NCI-H2196 (cell line): ENCODE data around the gene POLG2.
"Not testable (repeated sequence)": the region's sequence is repeated elsewhere in the genome, so short reads cannot be mapped to it uniquely, and the experiment has no call there.

ENCODE experiments used
- DNase-seq: peaks from one replicate; lab custom pipeline; 2025; ENCODE audit not compliant: unreplicated experiment; lab: John Stamatoyannopoulos, UW

The POLG2 gene

GRCh38 chr17:64506201-64506575 lies 9.3 kb upstream of the POLG2 start, which contains the start of gene DDX5:
Gene DDX5 (minus strand): TSS chr17:64506289. CDS start chr17:64506119, 170 bp downstream.
- DNase-seq, result peak; percentile 96

DNA sequence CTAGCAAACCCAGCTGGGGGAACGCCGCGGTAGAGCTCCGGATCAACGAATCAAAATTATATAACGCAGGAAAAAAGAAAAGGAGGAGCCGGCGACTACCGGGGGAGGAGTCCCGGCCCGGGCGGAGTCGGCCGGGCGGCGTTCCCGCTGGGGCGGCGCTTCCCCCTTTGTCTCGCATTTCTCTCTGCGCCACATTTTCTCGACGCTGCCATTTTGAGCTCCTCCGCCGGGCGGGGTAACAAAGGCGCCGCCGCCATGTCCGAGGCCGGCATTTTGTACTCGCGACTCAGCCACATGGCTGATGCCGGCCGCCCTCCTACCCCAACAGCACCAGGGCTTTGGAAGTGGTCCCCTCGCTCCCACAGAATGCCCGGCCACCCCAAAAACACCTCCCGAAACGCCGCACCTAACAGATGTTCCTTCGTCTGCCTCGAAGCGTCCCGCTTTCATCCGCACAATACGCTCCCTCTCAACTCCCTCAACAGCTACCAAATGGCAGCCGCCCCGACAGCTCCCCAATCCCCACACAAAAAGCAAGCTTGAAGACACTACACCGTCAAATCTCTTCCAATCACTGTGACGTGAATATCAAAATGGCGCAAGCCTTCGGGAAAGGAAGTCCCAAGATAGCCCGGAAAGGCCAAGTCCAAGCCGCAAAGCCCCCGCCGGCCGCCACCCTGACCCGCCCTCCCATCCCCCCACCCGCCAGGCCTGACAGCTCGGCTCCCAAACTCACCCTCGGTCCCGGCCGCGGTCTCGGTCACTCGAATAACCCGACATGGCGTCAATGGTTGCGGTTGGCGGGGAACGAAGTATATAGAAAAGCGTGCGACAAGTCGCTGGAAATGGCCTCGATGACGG lies 8.7 kb upstream of the POLG2 start:
- peak; percentile 88 for DNase-seq

DNA sequence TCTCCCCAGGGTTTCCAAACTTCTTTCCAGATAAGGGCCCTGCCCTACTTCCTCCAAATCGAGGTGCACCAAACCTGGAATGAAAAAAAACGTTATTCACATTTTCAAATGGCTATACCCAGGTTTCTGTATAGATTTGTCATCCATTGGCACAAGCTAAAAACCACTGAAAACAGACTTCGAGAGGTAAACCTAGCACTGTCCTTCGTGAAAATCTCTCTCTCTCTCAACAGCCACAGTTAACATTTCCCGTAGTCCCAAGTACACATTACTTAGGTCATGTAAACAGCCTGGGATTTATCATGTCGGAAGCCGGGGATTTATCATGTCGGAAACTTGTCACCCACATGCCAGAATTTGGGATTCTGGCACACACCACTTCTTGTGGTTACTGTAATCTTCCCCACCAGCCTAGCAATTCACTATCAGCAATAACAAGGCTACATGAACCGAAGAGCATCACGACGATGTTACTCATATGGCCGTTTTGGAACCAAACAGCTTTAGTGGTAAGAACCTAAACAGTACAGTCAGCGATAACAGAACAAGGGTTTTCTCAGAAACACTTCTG lies 8.0 kb upstream of the POLG2 start:
- DNase-seq, result no peak

DNA sequence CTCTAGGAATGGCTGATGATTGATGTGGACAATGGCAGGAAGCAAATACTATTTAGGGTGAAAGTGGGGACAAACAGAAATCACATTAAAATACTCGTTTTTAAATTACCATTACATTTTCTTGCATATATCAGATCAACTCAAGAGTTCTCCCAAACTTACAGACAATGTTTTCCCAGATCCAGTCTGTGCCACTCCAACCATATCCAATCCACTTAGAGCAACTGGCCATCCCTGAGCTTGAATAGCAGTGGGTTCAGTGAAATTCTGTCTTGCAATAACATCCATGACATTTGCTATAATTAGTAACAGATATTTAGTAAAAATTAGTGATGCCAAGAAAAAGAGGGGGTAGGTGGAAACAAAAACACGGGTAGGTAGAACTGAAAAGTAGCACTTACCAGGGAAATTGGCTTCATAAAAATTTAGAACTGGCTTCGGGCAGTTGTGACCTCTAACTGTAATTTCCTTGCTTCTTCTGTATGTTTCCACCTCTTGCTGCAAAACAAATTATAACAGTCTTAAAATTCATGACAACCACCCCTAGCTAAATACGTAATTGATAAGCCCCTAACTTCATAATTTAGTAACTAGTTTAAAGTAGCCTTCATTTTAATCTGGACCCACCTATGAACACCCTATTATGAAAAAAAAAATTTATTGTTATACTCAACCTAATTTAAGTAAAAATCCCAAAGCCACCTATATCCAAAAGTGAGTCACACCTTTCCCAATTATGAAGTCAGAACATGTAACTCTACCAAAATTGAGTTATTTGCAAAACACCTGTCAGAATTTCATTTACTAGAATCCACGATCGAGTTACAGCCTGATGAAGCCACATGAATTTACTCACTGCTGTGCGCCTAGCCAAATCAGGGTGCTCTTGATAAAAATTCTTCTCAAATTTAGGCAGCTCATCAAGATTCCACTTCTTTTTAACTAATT lies 7.2 kb upstream of the POLG2 start:
- no peak for DNase-seq

DNA sequence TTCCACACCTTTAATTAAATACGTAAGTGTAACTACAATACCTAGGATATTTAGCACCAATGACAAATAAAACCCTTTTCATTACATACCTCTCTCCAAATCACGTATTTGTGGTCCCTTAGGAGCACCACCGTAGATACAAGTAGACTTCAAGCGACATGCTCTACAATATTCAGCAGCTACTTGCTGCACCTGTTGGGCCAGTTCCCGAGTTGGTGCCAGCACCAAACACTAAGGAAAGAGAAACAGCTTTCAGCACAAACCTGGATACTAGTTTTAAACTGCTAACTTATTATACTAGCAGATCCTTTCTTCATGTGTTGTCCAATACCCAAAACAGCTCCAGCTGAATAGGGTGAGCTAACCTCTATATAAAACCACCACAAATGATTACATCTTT lies 6.5 kb upstream of the POLG2 start:
- no peak for DNase-seq

DNA sequence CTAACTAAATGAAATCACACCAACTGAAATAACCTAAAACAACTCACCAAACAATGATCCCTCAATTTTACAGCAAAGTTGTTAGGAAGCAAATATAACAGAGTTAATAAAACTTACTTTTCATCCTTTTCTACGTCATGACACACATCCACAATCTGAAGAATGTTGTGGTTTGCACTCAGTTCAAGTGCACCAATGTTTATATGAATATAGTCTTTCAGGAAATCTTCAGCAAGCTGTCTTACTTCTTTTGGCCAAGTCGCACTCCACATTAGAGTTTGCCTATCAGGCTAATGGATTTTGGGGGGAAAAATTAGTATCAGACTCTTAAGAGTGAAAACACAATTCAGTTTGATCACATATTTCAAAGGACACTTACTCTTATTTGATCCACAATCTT lies 6.0 kb upstream of the POLG2 start:
- no peak for DNase-seq

- no peak for DNase-seq
These were observed 5.2 kb upstream of the POLG2 start for GRCh38 chr17:64502021-64502420.

DNA sequence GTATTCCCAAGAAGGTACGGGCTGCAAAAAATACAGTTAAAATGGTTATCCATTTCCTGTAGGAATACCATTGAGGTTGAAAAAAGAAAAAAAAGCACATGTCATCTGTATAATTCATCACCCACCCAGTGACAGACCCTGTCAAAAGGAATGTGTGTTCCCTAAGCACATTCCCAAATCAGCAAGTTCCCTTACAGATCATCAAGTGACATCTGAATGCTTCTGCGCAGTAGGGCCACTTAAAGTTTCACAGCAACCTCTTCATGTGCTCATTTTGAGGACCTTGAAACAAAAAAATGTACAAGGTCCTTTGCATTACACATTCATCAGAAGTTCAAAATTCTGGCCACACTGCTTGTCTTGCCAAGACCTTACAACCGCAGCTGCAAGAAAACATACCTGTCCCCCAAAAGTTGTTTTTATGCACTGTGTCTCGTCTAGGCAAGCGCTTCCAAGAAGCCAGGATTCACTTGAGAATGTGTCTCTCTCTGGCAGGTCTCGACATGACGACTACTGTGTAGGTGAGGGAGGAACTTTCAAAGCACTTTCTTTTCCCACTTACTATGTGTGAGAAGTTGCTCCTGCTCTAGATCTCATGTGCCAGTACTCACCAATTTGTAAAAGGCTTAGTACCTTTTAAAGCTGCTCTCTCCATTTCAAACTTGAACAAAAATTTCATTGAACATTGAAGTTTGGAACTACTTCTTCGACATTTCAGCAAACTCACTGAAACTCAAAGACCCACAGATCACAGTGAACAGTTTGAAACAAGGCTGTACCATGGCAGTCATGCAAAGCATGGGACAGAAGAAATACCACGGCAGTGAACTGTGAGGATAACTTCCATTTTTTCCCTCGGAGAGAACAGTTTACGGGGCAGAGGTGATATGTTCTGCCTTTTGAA lies 4.3 kb upstream of the POLG2 start:
- DNase-seq, result no peak

GRCh38 chr17:64500487-64500859 lies 3.6 kb upstream of the POLG2 start:
- no peak for DNase-seq

DNA sequence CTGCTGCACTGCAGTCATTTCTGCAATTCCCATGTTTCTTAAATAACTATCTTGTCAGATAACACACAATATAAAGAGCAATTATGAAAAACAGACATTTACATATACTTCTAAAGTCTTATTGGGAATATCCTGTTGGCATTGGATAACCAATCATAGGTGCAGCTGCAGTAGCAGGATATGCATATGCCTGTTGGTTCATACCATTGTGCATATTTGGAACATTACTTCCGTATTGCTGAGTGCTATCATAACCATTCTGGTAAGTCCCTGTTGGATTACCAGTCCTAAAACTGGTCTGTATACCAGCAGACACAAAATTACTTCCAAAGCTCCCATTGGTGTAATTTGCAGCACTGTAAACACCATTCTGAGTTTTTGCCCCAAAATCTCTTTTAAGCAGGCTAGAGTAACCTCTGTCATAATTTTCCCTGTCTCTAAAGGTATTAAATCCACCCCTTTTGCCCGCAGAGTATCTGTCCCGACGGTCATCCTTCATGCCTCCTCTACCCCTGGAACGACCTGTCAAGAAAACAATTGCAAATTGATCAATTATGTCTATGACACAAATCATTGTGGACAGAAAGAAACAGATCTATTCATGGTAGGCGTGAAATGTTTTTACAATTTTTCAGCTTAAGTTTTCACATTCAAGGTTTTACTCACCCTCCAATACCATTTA lies 3.1 kb upstream of the POLG2 start:
- DNase-seq, result no peak

DNA sequence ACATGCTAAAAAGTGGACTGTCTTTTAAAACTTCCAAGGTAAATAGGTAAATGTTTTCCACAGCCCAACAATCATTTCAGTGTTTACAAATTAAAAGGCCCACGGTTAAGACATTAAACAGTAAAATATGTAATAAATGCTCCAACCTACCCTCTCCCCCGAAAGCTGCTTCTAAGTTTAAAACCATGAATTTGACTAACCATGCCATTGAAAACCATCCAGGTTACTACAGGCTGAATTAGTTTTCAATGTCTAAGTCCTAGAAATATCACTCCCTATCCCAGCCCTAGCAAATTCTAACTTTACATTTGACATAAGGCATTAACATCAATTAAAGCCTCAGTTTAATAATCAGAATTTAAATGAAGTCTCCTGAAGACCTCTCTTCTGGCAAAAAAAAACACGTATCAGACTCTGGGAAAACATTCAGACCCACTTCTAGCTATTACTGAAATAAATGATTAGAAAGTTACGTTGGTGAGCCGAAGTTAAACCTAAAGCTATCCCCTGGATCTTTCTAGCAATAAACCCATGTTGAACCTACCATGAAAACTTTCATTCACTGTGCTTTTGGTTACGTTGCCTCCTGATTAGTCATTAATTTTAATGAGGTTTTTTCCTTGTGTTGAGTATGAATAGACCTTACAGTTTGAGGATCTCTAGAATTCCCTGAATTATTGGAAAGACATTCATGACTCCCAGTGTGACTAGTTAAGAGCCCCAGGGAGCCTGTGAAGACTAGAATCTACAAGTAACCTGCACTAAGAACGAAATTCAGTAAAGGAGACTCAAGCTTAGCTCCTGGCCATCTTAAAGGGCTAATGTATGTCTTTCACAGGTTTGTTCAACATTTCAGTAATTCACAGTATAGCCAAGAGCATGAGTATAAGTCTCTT lies 1.7 kb upstream of the POLG2 start:
- DNase-seq, result no peak

GRCh38 chr17:64497565-64498035 lies 746 bp upstream of the POLG2 start:
- DNase-seq, result no peak

- DNase-seq, result no peak
These were observed 487 bp downstream of the POLG2 start for GRCh38 chr17:64496348-64496785.

- not testable (repeated sequence) for DNase-seq
These were observed 1.6 kb downstream of the POLG2 start for GRCh38 chr17:64495300-64495699.

DNA sequence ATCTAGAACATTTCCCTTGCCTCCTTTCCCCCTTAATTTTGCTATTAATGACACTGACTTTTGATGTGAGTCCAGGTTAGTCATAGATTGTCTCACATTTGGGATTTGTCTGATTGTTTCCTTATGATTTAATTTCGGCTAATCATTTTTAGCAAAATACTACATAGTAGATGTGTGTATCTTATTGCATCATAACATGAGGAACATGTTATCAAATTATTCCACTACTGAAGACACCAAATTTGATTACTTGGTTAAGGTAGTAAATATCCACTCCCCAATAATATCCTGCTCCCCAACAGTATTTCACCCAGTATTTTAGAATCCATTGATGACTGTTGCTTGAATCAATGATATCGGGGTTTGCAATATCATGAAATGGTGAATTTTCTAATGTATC lies 2.7 kb downstream of the POLG2 start:
- DNase-seq, result no peak

DNA sequence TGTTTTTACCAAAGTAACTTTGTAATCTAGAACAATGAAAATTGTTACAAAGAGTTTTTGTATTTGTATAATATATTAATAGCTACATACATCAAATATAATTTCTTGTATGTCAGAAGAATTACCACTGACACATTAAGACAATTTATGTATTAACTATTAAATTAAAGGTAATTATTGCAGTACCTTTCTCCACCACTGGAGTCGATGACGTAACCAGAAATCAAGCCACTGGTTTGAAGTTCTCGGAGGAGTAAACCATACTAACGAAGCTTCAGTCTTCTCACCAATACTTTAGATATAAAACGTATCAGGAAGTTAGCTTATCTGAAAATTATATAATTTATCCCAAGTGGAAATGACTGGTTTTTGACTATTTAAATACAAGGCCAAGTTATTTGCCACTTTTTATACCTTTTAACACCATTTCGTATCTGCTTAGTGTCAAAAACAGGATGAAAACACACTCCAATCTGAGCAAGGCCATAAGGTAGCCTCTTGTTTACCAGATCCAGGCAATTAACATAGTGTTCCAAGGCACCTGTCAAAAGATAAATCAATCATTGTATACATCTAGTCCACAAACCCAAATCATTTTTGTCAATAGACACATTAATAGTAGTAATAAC lies 4.3 kb downstream of the POLG2 start:
- no peak for DNase-seq

DNA sequence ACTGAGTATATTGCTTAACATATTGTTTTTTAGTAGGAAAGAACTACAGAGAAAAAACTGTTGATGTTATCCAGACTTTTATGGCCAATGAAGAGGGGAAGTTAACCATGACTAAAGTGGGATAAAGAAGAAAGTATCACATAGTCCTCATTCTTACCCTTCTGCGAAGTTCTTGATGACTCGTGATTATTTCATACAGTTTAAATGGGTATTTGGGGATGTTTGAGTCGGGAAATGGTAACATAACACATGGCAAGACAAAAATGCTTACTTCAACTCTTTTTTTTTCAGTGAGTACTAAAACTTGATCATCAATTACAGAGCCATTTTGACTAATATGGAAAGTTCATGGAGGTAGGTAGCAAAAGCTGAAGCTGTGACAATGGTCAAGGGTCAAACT lies 4.9 kb downstream of the POLG2 start:
- DNase-seq, result no peak
